Measurements from ENCODE around the gene BPGM. TPM values are rescaled to one million over a fixed set of nuclear protein-coding genes. Genes with fewer than 3 reads are reported as not detected.

The BPGM gene
- total RNA-seq, 2 experiments from 2014 or later, result 23.7 to 24.9 TPM

GRCh38 chr7:134690614-134691504 lies 44.2 kb downstream of the BPGM start:
- H3K9me3 Mint-ChIP-seq, result no peaks in the 10 kb centered on the region
- no peak for DNase-seq
- no peaks in the 10 kb centered on the region for H3K27me3 Mint-ChIP-seq
- no peaks in the 10 kb centered on the region for H3K36me3 Mint-ChIP-seq
- CTCF ChIA-PET, result interaction anchor here (0.6 to 2.5 kb wide), 22 partner anchors 11 to 296 kb away, joined by 3 to 25 read pairs (median 4); partner anchors contain the start of gene AGBL3
- H3K4me1 Mint-ChIP-seq (ENCODE audit: low read depth), result no peaks in the 10 kb centered on the region
- intact Hi-C loops (cut with micrococcal nuclease), result loop anchor here (1.0 kb wide), 2 partner anchors 59 to 263 kb away; no protein-coding TSS in a partner anchor
- POLR2A ChIA-PET, result interaction anchor here (1.6 kb wide), 1 partner anchor 20 kb away, joined by 3 read pairs; no protein-coding TSS in a partner anchor
- no peak overlapping the region for H3K4me3 Mint-ChIP-seq
- no peak overlapping the region for H3K27ac Mint-ChIP-seq

- intact Hi-C loops (cut with micrococcal nuclease), result no loop called here
- Mint-ChIP-seq H3K27ac (no peak overlapping the region), H3K9me3 (no peaks in the 10 kb centered on the region), H3K27me3 (no peaks in the 10 kb centered on the region), H3K36me3 (no peaks in the 10 kb centered on the region), H3K4me3 (no peak overlapping the region), H3K4me1 (ENCODE audit: low read depth) (no peaks in the 10 kb centered on the region)
- CTCF ChIA-PET, result interaction anchor here (1.5 to 2.5 kb wide), 5 partner anchors 10 to 99 kb away, joined by 3 to 25 read pairs (median 9); no protein-coding TSS in a partner anchor
- DNase-seq, result no peak
- POLR2A ChIA-PET, result interaction anchor here (1.6 kb wide), 1 partner anchor 20 kb away, joined by 3 read pairs; no protein-coding TSS in a partner anchor
These were observed 45.1 kb downstream of the BPGM start for GRCh38 chr7:134691546-134692343.

- no peaks in the 10 kb centered on the region for H3K4me1 Mint-ChIP-seq (ENCODE audit: low read depth)
- intact Hi-C loops (cut with micrococcal nuclease), result no loop called here
- no peak overlapping the region for H3K4me3 Mint-ChIP-seq
- H3K27me3 Mint-ChIP-seq, result no peaks in the 10 kb centered on the region
- no peak overlapping the region for H3K27ac Mint-ChIP-seq
- DNase-seq, result no peak
- no peaks in the 10 kb centered on the region for H3K9me3 Mint-ChIP-seq
- ChIA-PET CTCF (interaction anchor here (1.5 to 2.3 kb wide), 2 partner anchors 58 to 64 kb away, joined by 3 to 9 read pairs; no protein-coding TSS in a partner anchor), POLR2A (no interaction called here)
- H3K36me3 Mint-ChIP-seq, result no peaks in the 10 kb centered on the region
These were observed 45.7 kb downstream of the BPGM start for GRCh38 chr7:134692344-134692705.

GRCh38 chr7:134693256-134693655 lies 46.6 kb downstream of the BPGM start:
- POLR2A ChIA-PET, result no interaction called here
- intact Hi-C loops (cut with micrococcal nuclease), result no loop called here
- no peak overlapping the region for H3K27ac Mint-ChIP-seq

GRCh38 chr7:134694299-134694698 lies 47.6 kb downstream of the BPGM start:
- intact Hi-C loops (cut with micrococcal nuclease), result no loop called here
- Mint-ChIP-seq H3K4me1 (ENCODE audit: low read depth) (no peaks in the 10 kb centered on the region), H3K9me3 (no peaks in the 10 kb centered on the region), H3K27ac (no peak overlapping the region), H3K36me3 (no peaks in the 10 kb centered on the region), H3K4me3 (no peak overlapping the region), H3K27me3 (no peaks in the 10 kb centered on the region)
- ChIA-PET CTCF (interaction anchor here (0.8 to 1.5 kb wide), 3 partner anchors 9 to 61 kb away, joined by 3 to 4 read pairs (median 4); no protein-coding TSS in a partner anchor), POLR2A (no interaction called here)
- DNase-seq, result no peak

More at GRCh38 chr7:134693256-134693655, 46.6 kb downstream of the BPGM start:
- DNase-seq, result peak; percentile 62
- Mint-ChIP-seq H3K9me3 (no peaks in the 10 kb centered on the region), H3K4me3 (no peak overlapping the region), H3K36me3 (no peaks in the 10 kb centered on the region), H3K27me3 (no peaks in the 10 kb centered on the region), H3K4me1 (ENCODE audit: low read depth) (no peaks in the 10 kb centered on the region)
- CTCF ChIA-PET, result interaction anchor here (1.0 to 2.3 kb wide), 4 partner anchors 57 to 260 kb away, joined by 3 to 9 read pairs (median 4); no protein-coding TSS in a partner anchor

- Mint-ChIP-seq H3K27me3 (no peaks in the 10 kb centered on the region), H3K4me3 (no peak overlapping the region), H3K27ac (no peak overlapping the region), H3K36me3 (no peaks in the 10 kb centered on the region), H3K4me1 (ENCODE audit: low read depth) (no peaks in the 10 kb centered on the region), H3K9me3 (no peaks in the 10 kb centered on the region)
- POLR2A ChIA-PET, result no interaction called here
- CTCF ChIA-PET, result interaction anchor here (0.8 to 1.6 kb wide), 3 partner anchors 8 to 61 kb away, joined by 3 to 4 read pairs (median 3); no protein-coding TSS in a partner anchor
- no peak for DNase-seq
- intact Hi-C loops (cut with micrococcal nuclease), result no loop called here
These were observed 48.1 kb downstream of the BPGM start for GRCh38 chr7:134694767-134695166.

GRCh38 chr7:134695321-134695860 lies 48.7 kb downstream of the BPGM start:
- POLR2A ChIA-PET, result interaction anchor here (1.2 kb wide), 1 partner anchor 50 kb away, joined by 3 read pairs; no protein-coding TSS in a partner anchor

GRCh38 chr7:134696261-134696660 lies 49.6 kb downstream of the BPGM start:
- Mint-ChIP-seq H3K4me1 (ENCODE audit: low read depth) (no peaks in the 10 kb centered on the region), H3K27ac (no peak overlapping the region), H3K36me3 (no peaks in the 10 kb centered on the region), H3K9me3 (no peaks in the 10 kb centered on the region), H3K4me3 (no peak overlapping the region), H3K27me3 (no peaks in the 10 kb centered on the region)
- DNase-seq, result no peak
- intact Hi-C loops (cut with micrococcal nuclease), result no loop called here
- CTCF ChIA-PET, result interaction anchor here (1.6 kb wide), 1 partner anchor 26 kb away, joined by 3 read pairs; no protein-coding TSS in a partner anchor
- POLR2A ChIA-PET, result interaction anchor here (1.2 kb wide), 1 partner anchor 51 kb away, joined by 3 read pairs; no protein-coding TSS in a partner anchor

More at GRCh38 chr7:134695321-134695860, 48.7 kb downstream of the BPGM start:
- Mint-ChIP-seq H3K36me3 (no peaks in the 10 kb centered on the region), H3K9me3 (no peaks in the 10 kb centered on the region), H3K27me3 (no peaks in the 10 kb centered on the region), H3K4me1 (ENCODE audit: low read depth) (no peaks in the 10 kb centered on the region), H3K27ac (no peak overlapping the region), H3K4me3 (no peak overlapping the region)
- intact Hi-C loops (cut with micrococcal nuclease), result no loop called here
- DNase-seq, result no peak
- CTCF ChIA-PET, result interaction anchor here (0.8 to 1.6 kb wide), 3 partner anchors 8 to 61 kb away, joined by 3 to 4 read pairs (median 3); no protein-coding TSS in a partner anchor

GRCh38 chr7:134697205-134697886 lies 50.7 kb downstream of the BPGM start:
- no peak overlapping the region for H3K27ac Mint-ChIP-seq
- H3K9me3 Mint-ChIP-seq, result no peaks in the 10 kb centered on the region
- intact Hi-C loops (cut with micrococcal nuclease), result no loop called here
- DNase-seq, result no peak
- POLR2A ChIA-PET, result no interaction called here
- H3K4me1 Mint-ChIP-seq (ENCODE audit: low read depth), result no peaks in the 10 kb centered on the region
- no peaks in the 10 kb centered on the region for H3K27me3 Mint-ChIP-seq
- H3K4me3 Mint-ChIP-seq, result no peak overlapping the region
- CTCF ChIA-PET, result interaction anchor here (0.9 kb wide), 1 partner anchor 11 kb away, joined by 3 read pairs; no protein-coding TSS in a partner anchor
- H3K36me3 Mint-ChIP-seq, result no peaks in the 10 kb centered on the region

GRCh38 chr7:134698481-134698880 lies 51.8 kb downstream of the BPGM start:
- no peak overlapping the region for H3K27ac Mint-ChIP-seq
- ChIA-PET CTCF (no interaction called here), POLR2A (no interaction called here)
- intact Hi-C loops (cut with micrococcal nuclease), result no loop called here
- H3K4me1 Mint-ChIP-seq (ENCODE audit: low read depth), result no peaks in the 10 kb centered on the region
- no peak for DNase-seq
- no peaks in the 10 kb centered on the region for H3K9me3 Mint-ChIP-seq
- H3K4me3 Mint-ChIP-seq, result no peak overlapping the region
- no peaks in the 10 kb centered on the region for H3K36me3 Mint-ChIP-seq
- H3K27me3 Mint-ChIP-seq, result no peaks in the 10 kb centered on the region
